BLaER1 (cell line): ENCODE measurements around the gene NEURL1.

Experiments used
- H3K27ac ChIP-seq: shearing (Covaris generic); formaldehyde crosslinking; 2 replicates; pipeline ENCODE4 v1.8.1; 2022
- H3K27me3 ChIP-seq: shearing (Covaris generic); formaldehyde crosslinking; 2 replicates; pipeline ENCODE4 v1.8.1; 2022
- H3K36me3 ChIP-seq: shearing (Covaris generic); formaldehyde crosslinking; 2 replicates; pipeline ENCODE4 v1.8.1; 2022
- H3K4me1 ChIP-seq: shearing (Covaris generic); formaldehyde crosslinking; 2 replicates; pipeline ENCODE4 v1.8.1; 2022
- H3K4me2 ChIP-seq: shearing (Covaris generic); formaldehyde crosslinking; 2 replicates; pipeline ENCODE4 v1.8.1; 2022
- H3K4me3 ChIP-seq: shearing (Covaris generic); formaldehyde crosslinking; 2 replicates; pipeline ENCODE4 v1.8.1; 2022
- H3K9ac ChIP-seq: shearing (Covaris generic); formaldehyde crosslinking; 2 replicates; pipeline ENCODE4 v1.8.1; 2022
- H3K9me3 ChIP-seq: shearing (Covaris generic); formaldehyde crosslinking; 2 replicates; pipeline ENCODE4 v1.8.1; 2022
- H4K20me1 ChIP-seq: shearing (Covaris generic); formaldehyde crosslinking; 2 replicates; pipeline ENCODE4 v1.8.1; 2022
- Cebpa-rat ChIP-seq: shearing (Covaris generic); IDR thresholded peaks from 2 replicates; pipeline ENCODE4 v1.8.1; 2022

Gene NEURL1

DNA sequence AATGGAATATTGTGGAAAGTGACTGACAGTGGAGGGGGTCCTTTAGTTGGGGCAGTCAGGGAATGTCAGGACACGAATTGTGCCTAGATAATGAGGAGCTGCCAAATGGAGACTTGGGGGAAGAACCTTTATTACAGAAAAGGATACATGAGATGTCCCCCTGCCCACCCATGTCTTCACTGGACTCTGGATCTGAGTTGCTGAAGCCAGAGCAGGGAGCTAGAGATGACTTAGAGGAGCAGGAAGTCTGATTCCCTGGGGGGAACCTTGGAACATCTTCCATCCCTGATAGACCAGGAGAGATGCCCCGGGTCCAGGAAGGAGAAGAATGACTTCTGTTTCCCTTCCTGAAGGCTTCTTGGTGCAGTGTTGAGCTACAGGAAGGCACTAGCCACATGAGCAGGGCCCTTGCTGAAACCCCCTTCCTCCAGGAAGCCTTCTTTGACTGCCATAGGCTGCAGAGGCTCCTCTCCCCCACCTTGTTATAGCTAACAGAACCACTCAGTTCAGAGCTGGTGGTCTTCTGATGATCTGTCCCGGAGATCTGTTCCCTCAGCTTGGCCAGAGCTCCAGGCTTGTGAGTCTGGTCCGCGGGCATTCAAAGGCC is 747 bp upstream of the NEURL1 start:
- Histone ChIP-seq H3K9me3 (no peaks in the 10 kb centered on the region), H4K20me1 (peaks cover 27% of the 10 kb centered on the region), H3K4me3 (peak overlapping the region; percentile 72), H3K36me3 (no peaks in the 10 kb centered on the region), H3K4me1 (peaks cover 30% of the 10 kb centered on the region), H3K27me3 (peaks cover 66% of the 10 kb centered on the region), H3K27ac (no peak overlapping the region), H3K9ac (no peak overlapping the region), H3K4me2 (peak overlapping the region; percentile 98; the same call in 1 of the 2 replicates)
- no peak for TF ChIP-seq Cebpa-rat

DNA sequence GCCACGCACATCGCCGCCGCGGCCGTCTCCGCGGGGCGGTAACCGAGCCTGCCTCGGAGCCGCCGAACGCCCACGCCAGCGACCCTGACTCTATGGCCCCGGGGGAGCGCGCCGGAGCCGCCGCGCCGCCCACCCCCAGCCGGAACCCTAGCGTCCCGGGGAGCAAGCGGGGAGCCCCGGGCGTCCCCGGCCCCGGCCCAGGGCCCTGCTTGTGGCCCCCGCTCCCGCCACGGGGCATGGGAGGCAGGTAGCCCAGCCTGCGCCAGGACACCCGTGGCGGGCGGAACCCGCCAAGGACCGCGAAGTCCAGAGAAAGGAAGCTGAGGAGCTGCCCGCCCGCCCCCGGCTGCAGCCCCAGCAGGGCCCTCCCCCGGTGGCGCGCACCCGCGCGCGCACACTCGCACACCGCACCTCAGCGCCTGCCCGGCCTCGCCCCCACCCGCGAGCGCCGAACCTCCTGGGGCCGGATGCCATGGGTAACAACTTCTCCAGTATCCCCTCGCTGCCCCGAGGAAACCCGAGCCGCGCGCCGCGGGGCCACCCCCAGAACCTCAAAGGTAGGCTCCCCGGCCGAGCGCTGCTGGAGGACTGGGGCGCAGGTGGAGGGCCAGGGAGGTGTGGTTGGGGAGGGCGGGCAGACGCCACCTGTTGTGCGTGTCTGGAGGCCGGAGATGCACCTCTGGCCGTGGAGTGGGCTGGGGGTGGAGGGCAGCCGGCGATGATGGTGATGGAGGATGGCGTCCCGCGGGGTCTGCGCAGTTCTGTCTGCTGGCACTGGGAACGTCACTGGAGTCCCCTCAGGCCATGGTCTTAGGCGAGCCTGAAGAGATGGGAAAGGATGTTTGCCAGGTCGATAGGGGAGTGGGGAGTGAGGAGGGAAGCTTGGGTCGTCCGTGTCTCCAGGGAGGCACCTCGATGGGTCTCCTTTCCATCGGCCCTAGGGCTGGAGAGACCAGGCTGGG is 692 bp downstream of the NEURL1 start:
- peaks cover 66% of the 10 kb centered on the region for H3K27me3 ChIP-seq
- peak overlapping the region; percentile 72 for H3K4me3 ChIP-seq
- H3K36me3 ChIP-seq = no peaks in the 10 kb centered on the region
- H3K4me1 ChIP-seq = peaks cover 30% of the 10 kb centered on the region
- peak overlapping the region; percentile 45; the same call in 1 of the 2 replicates for H3K9ac ChIP-seq
- no peak for TF ChIP-seq Cebpa-rat
- no peak overlapping the region for H3K27ac ChIP-seq
- no peaks in the 10 kb centered on the region for H3K9me3 ChIP-seq
- H4K20me1 ChIP-seq = peaks cover 27% of the 10 kb centered on the region
- H3K4me2 ChIP-seq = peak overlapping the region; percentile 98

DNA sequence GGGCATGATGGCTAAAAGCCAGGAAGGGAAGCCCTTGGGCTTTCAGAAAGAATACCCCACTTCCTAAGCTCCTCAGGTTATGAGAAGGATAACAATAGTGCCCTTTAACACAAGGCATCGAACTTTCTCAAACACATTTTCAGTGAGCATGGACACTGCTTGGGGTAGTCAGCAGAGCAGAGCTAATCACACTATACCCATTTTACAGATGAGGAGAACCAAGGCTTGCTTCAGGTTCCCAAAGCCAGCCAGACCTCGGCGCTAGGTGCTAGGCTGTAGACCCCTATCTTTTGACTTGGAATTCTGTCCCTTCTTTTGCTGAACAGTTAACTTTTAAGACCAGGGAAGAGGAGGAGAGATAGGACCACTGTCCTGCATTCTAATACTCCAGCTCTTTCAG is 1.8 kb downstream of the NEURL1 start:
- H3K4me2 ChIP-seq = no peak overlapping the region
- no peak overlapping the region for H3K9ac ChIP-seq
- H3K27me3 ChIP-seq = peaks cover 66% of the 10 kb centered on the region
- H4K20me1 ChIP-seq = peaks cover 27% of the 10 kb centered on the region
- TF ChIP-seq Cebpa-rat = no peak
- H3K9me3 ChIP-seq = no peaks in the 10 kb centered on the region
- no peak overlapping the region for H3K4me3 ChIP-seq
- peaks cover 28% of the 10 kb centered on the region for H3K4me1 ChIP-seq
- H3K36me3 ChIP-seq = no peaks in the 10 kb centered on the region
- no peak overlapping the region for H3K27ac ChIP-seq

DNA sequence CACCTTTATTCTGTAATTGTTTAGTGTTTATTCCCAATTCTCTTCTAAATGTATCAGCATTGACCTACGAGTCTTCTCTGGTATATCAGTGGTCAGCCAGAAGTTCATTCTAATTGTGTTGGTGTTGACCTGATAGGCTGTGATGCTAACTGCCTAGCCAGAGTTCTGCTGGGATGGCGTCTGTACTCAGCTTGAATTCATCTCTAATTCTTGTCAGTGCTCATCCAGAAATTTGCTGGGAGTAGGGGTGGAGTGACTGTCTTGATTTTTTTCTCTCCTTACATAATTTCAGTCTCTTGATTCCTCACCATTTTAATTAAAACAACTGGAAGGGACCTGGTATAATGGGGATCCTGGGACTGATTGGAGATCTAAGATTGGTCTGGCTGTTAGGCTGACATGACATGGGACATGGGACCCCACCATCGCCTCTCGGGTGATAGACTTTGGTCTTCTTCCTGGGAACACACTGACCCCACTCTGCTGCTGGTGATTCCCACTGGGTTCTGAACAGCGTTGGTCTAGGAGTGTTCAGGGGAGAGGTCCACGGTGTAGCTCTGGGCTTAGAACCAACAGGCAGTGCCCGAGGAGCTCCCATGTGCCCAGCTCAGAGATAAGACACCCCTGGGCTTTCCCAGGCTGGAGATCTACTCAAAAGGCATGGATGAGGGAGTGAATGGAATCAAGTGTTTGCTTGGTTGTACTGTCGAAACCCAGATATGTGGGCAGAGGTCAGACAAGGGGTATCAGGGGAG is 3.8 kb downstream of the NEURL1 start:
- no peak overlapping the region for H3K4me2 ChIP-seq
- H3K36me3 ChIP-seq = no peaks in the 10 kb centered on the region
- no peak overlapping the region for H3K27ac ChIP-seq
- no peak for TF ChIP-seq Cebpa-rat
- no peaks in the 10 kb centered on the region for H3K9me3 ChIP-seq
- peaks cover 54% of the 10 kb centered on the region for H3K27me3 ChIP-seq
- H3K4me3 ChIP-seq = no peak overlapping the region
- H3K9ac ChIP-seq = no peak overlapping the region
- H3K4me1 ChIP-seq = peaks cover 19% of the 10 kb centered on the region
- peaks cover 22% of the 10 kb centered on the region for H4K20me1 ChIP-seq

DNA sequence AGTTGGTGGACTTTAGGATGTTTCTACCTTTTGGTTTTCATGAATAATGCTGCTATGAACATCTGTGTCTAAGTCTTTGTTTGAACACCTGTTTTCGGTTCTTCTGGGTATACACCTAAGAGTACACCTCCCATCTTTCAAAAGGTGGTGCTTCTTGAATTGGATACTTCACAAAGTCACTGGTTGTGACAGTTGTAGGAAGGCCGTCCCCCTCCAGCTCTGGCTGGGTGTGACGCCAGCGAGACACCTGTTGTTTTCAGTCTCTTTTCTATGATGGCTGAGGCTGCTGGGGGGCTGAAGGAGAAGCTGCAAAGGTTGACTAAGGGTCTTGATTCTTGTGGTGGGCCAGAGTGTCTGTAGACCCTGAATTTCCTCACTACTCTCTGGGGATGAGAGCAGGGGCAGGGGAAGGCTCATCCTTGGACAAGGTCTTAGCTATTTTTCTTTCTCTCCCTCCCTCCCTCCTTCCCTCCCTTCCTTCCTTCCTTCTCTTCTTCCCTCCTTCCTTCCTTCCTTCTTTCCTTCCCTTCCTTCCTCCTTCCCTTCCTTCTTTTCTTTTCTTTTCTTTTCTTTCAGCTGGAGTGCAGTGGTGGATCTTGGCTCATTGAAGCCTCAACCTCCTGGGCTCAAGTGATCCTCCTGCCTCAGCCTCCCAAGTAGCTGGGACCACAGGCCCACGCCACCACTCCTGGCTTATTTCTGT is 5.6 kb downstream of the NEURL1 start:
- no peak overlapping the region for H3K27ac ChIP-seq
- no peak overlapping the region; the same call in 1 of the 2 replicates for H3K4me2 ChIP-seq
- no peak for TF ChIP-seq Cebpa-rat
- H3K4me1 ChIP-seq = peaks cover 17% of the 10 kb centered on the region
- H3K4me3 ChIP-seq = no peak overlapping the region
- H3K36me3 ChIP-seq = no peaks in the 10 kb centered on the region
- H4K20me1 ChIP-seq = peaks cover 11% of the 10 kb centered on the region
- no peaks in the 10 kb centered on the region for H3K9me3 ChIP-seq
- peaks cover 36% of the 10 kb centered on the region for H3K27me3 ChIP-seq
- H3K9ac ChIP-seq = no peak overlapping the region

DNA sequence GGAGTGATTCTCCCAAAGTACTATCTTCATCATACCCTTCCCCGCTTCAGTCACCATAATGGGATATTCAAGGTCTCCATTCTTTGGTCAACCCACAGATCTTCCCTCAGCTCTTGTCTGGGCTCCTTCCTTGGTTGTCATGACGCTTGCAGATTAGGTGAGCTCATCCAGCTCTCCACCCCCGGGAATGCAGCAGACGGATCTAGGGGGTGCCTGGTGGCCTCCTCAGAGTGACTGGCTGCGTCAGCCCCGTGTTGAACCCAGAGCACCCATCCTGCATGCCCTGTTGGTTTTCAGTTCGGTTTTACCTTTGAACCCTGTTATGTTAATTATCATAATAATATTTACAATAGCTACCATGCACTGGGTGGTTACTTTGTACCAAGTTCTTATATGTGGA is 6.4 kb downstream of the NEURL1 start:
- no peak for TF ChIP-seq Cebpa-rat
- Histone ChIP-seq H3K4me3 (no peak overlapping the region), H4K20me1 (peaks cover 3% of the 10 kb centered on the region), H3K4me2 (no peak overlapping the region), H3K4me1 (peaks cover 18% of the 10 kb centered on the region), H3K27me3 (peaks cover 29% of the 10 kb centered on the region), H3K9ac (no peak overlapping the region), H3K27ac (no peak overlapping the region), H3K36me3 (no peaks in the 10 kb centered on the region), H3K9me3 (no peaks in the 10 kb centered on the region)

DNA sequence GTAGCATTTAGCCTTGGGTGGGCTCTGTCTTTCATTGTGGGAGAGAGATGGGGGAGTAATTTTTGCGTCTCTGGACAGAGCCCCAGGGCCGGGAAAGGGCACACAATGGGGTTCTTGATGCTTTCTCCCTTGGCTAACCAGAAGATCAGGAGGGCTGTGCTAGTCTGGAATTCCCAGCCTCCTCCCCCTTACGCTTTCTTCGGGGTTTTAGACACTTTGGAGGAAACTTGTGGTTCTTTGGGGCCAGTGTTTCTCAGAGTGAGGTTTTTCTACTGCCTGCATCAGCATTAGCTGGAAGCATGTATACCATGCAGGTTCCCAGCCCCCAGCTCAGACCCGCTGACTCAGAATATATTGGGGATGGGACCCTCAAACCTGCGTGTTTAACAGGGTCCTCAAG is 7.0 kb downstream of the NEURL1 start:
- H3K9me3 ChIP-seq = no peaks in the 10 kb centered on the region
- no peak overlapping the region for H3K4me2 ChIP-seq
- peaks cover 20% of the 10 kb centered on the region for H3K4me1 ChIP-seq
- H3K4me3 ChIP-seq = no peak overlapping the region
- H3K27ac ChIP-seq = no peak overlapping the region
- no peaks in the 10 kb centered on the region for H4K20me1 ChIP-seq
- TF ChIP-seq Cebpa-rat = no peak
- H3K27me3 ChIP-seq = peaks cover 23% of the 10 kb centered on the region
- H3K9ac ChIP-seq = no peak overlapping the region
- no peaks in the 10 kb centered on the region for H3K36me3 ChIP-seq

DNA sequence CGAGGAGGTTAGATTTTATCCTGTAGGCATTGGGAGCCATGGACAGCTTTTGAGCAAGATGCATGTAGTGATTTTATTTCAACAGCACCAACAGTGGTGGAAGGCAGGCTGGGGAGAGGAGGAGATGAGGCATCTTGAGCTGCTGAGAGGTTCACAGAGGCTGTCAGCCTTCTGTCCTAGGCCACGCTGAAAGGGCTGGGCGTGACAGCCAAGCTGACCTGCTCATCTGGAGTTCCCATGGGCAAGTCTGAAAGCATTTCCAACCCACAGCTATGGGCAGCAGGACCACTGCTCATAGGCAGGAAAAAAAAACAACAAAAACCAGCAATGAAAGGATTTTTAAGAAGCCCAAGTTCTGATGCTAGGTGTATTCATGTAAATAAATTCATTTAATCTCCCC is 7.7 kb downstream of the NEURL1 start:
- H3K9ac ChIP-seq = no peak overlapping the region
- H3K4me3 ChIP-seq = no peak overlapping the region
- no peaks in the 10 kb centered on the region for H3K9me3 ChIP-seq
- H3K27me3 ChIP-seq = peaks cover 15% of the 10 kb centered on the region
- no peak overlapping the region for H3K4me2 ChIP-seq
- no peaks in the 10 kb centered on the region for H4K20me1 ChIP-seq
- no peak for TF ChIP-seq Cebpa-rat
- peaks cover 20% of the 10 kb centered on the region for H3K4me1 ChIP-seq
- no peak overlapping the region for H3K27ac ChIP-seq
- no peaks in the 10 kb centered on the region for H3K36me3 ChIP-seq
